Measurements from ENCODE around the gene NECAB2.

GRCh38 chr16:83957296-83957855, 10.7 kb upstream of the NECAB2 start:
- no peak for TF ChIP-seq SUZ12 (IDR thresholded peaks at IDR 0.05; ENCODE audit: extremely low read depth, insufficient read depth, insufficient read length)
- no peak for TF ChIP-seq YY1 (IDR thresholded peaks at IDR 0.05; ENCODE audit: insufficient read depth, insufficient read length)
- TF ChIP-seq ZNF274 (IDR thresholded peaks at IDR 0.05; ENCODE audit: low read depth, low read length), result no peak
